ENCODE results near the gene NANOS3.
"Not testable (repeated sequence)": the region's sequence is repeated elsewhere in the genome, so short reads cannot be mapped to it uniquely, and the experiment has no call there.

- TF ChIP-seq CTCF (IDR thresholded peaks at IDR 0.05; ENCODE audit: low read length); EZH2 (IDR thresholded peaks at IDR 0.05; ENCODE audit: borderline replicate concordance, low read length): not testable (repeated sequence)
These were observed 25.2 kb upstream of the NANOS3 start for GRCh38 chr19:13851734-13852114.
